GM12892 (cell line): ENCODE results near the gene CRYBG1.
"Not testable (repeated sequence)": the region's sequence is repeated elsewhere in the genome, so short reads cannot be mapped to it uniquely, and the experiment has no call there.

Experiments used
- DNase-seq: peaks from one replicate; pipeline ENCODE4 v3.0.0; 2011; ENCODE audit not compliant: insufficient read length
- FAIRE-seq: peaks from 2 replicates; lab custom pipeline; 2011; peaks lifted over from hg19 to GRCh38; lab: Jason Lieb, UNC
- POLR2A ChIP-seq: IDR thresholded peaks from 2 replicates; pipeline ENCODE4 v1.6.1; 2011; ENCODE audit warnings: low read depth, low read length, control low read depth
- POLR2AphosphoS5 ChIP-seq: IDR thresholded peaks from 2 replicates; pipeline ENCODE4 v1.6.1; 2011; ENCODE audit warnings: low read depth, low read length, control low read depth
- TAF1 ChIP-seq: IDR thresholded peaks from 2 replicates; pipeline ENCODE4 v1.6.1; 2011; ENCODE audit warnings: low read depth, mild to moderate bottlenecking, control low read depth, low read length, borderline replicate concordance

CRYBG1 gene

GRCh38 chr6:106398621-106399020 is 38.1 kb downstream of the CRYBG1 start:
- TF ChIP-seq POLR2AphosphoS5: no peak
- no peak for TF ChIP-seq POLR2A
- no peak for TF ChIP-seq TAF1

GRCh38 chr6:106405044-106405443 is 44.5 kb downstream of the CRYBG1 start:
- not testable (repeated sequence) for DNase-seq, FAIRE-seq

More at GRCh38 chr6:106398621-106399020, 38.1 kb downstream of the CRYBG1 start:
- FAIRE-seq (no peak), DNase-seq (no peak)

- no peak for FAIRE-seq
- no peak for DNase-seq
- TF ChIP-seq TAF1 (no peak), POLR2AphosphoS5 (no peak), POLR2A (no peak)
These were observed 50.5 kb downstream of the CRYBG1 start for GRCh38 chr6:106411056-106411455.

- TF ChIP-seq TAF1 (no peak), POLR2A (no peak), POLR2AphosphoS5 (no peak)
- DNase-seq (no peak), FAIRE-seq (no peak)
These were observed 51.2 kb downstream of the CRYBG1 start for GRCh38 chr6:106411643-106412200.

GRCh38 chr6:106413016-106413415 is 52.5 kb downstream of the CRYBG1 start:
- TF ChIP-seq TAF1: no peak
- TF ChIP-seq POLR2AphosphoS5: no peak
- no peak for TF ChIP-seq POLR2A
- DNase-seq: no peak
- no peak for FAIRE-seq

GRCh38 chr6:106413722-106414121 is 53.2 kb downstream of the CRYBG1 start:
- no peak for TF ChIP-seq POLR2AphosphoS5
- no peak for TF ChIP-seq TAF1
- no peak for TF ChIP-seq POLR2A
- FAIRE-seq (no peak), DNase-seq (no peak)

GRCh38 chr6:106415921-106416320 is 55.4 kb downstream of the CRYBG1 start:
- DNase-seq: no peak
- FAIRE-seq: no peak
- no peak for TF ChIP-seq TAF1
- TF ChIP-seq POLR2A: no peak
- no peak for TF ChIP-seq POLR2AphosphoS5

GRCh38 chr6:106417572-106418147 is 57.1 kb downstream of the CRYBG1 start:
- no peak for TF ChIP-seq TAF1
- no peak for DNase-seq
- FAIRE-seq: no peak

GRCh38 chr6:106419900-106420613 is 59.5 kb downstream of the CRYBG1 start:
- DNase-seq: no peak
- TF ChIP-seq POLR2AphosphoS5: no peak
- no peak for TF ChIP-seq POLR2A
- no peak for TF ChIP-seq TAF1
- FAIRE-seq: no peak

- FAIRE-seq (no peak), DNase-seq (no peak)
- no peak for TF ChIP-seq TAF1
- TF ChIP-seq POLR2AphosphoS5: no peak
- no peak for TF ChIP-seq POLR2A
These were observed 61.0 kb downstream of the CRYBG1 start for GRCh38 chr6:106421496-106421895.

GRCh38 chr6:106422534-106422933 is 62.0 kb downstream of the CRYBG1 start:
- FAIRE-seq (no peak), DNase-seq (no peak)
- TF ChIP-seq POLR2AphosphoS5 (no peak), TAF1 (no peak), POLR2A (no peak)

GRCh38 chr6:106425382-106425781 is 64.9 kb downstream of the CRYBG1 start:
- TF ChIP-seq POLR2AphosphoS5 (no peak), POLR2A (no peak), TAF1 (no peak)
- DNase-seq: no peak
- no peak for FAIRE-seq
